Fibroblast of the aortic adventitia (primary cell): Measurements from ENCODE around the gene PARPBP. TPM values are rescaled to one million over a fixed set of nuclear protein-coding genes. Genes with fewer than 3 reads are reported as not detected.

Experiments
- DNase-seq: peaks from one replicate; pipeline ENCODE4 v3.0.0-alpha.2; 2010; ENCODE audit warnings: low read depth
- H3K4me3 ChIP-seq: 2 replicates; pipeline ENCODE4 v1.5.1; 2011; ENCODE audit warnings: low read depth, mild to moderate bottlenecking, control low read depth, low read length, moderate library complexity
- total RNA-seq: library from RNA; depleted of rRNA; stranded (reverse); fragments of >200 nt; gene quantifications from 2 replicates; pipeline ENCODE4 v1.2.3, GENCODE V29; 2012; ENCODE audit warnings: low replicate concordance
- TF ChIP-seq, protein P1 (sequence below): IDR thresholded peaks from 2 replicates; pipeline ENCODE4 v1.5.1; 2011; ENCODE audit warnings: mild to moderate bottlenecking, low read length, control low read depth, inconsistent platforms; ENCODE audit not compliant: insufficient read depth

The PARPBP gene
- total RNA-seq, 1 donor, result 15.8 TPM

DNA sequence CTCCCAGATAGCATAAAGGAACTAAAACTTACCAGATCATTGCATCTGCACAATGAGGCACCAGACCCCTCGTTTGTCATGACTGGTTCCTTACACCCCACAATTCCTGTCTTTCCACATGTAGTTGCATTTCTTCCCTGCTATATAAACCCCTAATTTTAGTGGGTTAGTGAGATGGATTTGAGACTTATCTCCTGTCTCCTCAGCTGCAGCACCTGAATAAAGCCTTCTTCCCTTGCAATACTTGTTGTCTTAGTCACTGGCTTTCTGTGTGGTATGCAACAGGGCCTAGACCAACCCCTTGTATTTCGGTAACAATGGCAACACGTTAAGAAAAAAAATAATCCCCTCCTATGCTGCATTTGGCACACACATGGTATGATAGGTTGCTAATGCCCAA lies 13.1 kb upstream of the PARPBP start:
- DNase-seq, result no peak
- TF ChIP-seq, protein P1, sequence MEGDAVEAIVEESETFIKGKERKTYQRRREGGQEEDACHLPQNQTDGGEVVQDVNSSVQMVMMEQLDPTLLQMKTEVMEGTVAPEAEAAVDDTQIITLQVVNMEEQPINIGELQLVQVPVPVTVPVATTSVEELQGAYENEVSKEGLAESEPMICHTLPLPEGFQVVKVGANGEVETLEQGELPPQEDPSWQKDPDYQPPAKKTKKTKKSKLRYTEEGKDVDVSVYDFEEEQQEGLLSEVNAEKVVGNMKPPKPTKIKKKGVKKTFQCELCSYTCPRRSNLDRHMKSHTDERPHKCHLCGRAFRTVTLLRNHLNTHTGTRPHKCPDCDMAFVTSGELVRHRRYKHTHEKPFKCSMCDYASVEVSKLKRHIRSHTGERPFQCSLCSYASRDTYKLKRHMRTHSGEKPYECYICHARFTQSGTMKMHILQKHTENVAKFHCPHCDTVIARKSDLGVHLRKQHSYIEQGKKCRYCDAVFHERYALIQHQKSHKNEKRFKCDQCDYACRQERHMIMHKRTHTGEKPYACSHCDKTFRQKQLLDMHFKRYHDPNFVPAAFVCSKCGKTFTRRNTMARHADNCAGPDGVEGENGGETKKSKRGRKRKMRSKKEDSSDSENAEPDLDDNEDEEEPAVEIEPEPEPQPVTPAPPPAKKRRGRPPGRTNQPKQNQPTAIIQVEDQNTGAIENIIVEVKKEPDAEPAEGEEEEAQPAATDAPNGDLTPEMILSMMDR, result no peak
- no peak overlapping the region for H3K4me3 ChIP-seq

DNA sequence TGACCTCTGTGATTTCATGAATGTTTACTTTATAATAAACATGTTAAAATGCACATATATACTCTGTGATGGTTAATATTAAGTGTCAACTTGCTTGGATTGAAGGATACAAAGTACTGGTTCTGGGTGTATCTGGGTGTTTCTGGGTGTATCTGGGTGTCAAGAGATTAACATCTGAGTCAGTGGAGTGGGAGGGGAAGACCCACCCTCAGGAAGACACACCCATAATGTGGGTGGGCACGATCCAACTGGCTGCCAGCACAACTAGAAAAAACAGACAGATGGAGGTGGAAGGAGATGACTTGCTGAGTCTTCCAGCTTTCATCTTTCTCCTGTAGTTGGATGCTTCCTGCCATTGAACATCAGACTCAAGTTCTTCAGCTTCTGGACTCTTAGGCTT lies 12.0 kb upstream of the PARPBP start:
- no peak overlapping the region for H3K4me3 ChIP-seq
- DNase-seq, result peak; percentile 12
- TF ChIP-seq, protein P1, result no peak

DNA sequence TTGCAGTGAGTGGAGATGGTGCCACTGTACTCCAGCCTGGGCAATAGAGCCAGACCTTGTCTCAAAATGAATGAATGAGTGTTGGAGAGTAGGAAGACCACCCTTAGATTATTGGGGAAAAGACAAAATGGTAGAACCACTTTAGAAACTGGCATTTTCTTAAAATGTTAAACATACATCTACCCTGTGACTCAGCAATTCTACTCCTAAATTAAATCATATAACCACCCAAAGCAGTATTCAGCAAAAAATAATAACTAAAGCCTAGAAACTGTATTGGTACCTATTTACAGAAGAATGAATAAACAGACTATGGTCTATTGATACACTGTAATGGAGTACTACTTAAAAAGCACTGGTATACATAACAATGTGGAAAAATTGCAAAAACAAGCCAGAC lies 9.2 kb upstream of the PARPBP start:
- TF ChIP-seq, protein P1, result no peak
- no peak for DNase-seq

DNA sequence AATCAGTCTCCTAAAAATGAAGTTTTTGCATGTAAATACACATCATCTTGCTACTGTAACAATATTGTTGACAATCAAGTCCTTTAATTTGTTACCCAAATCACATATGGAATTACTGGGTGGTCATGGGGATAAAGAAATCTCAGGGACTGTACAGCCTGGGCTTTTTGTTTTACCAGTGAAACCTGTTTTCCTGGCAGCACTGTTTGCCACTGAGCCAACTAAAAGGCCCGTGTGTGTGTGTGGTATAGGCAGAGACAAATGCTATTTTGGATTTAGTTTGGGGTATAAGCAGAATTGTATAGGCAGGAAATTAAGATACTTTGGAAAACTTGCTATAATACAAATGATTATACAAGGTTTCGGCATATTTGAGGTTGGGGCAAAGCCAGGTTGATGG lies 5.8 kb upstream of the PARPBP start:
- TF ChIP-seq, protein P1, result no peak
- H3K4me3 ChIP-seq, result no peak overlapping the region
- DNase-seq, result no peak

More for the DNA sequence above, 9.2 kb upstream of the PARPBP start:
- no peak overlapping the region for H3K4me3 ChIP-seq

DNA sequence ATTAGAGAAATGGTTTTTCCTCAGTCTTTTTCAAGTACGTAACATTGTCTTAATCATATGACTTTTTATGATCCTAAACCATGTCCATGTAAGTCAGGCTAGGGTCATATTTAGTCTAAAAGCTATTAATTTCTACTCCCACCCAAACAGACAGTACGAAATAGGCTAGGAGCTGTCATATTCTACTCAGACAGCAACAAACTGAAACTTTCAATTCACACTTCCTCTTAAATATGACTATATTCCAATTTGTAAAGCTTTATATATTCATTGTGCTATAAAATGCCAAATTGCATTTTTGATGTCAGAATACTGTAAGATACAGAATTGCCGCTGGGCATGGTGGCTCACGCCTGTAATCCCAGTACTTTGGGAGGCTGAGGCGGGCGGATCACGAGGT lies 3.6 kb upstream of the PARPBP start:
- no peak overlapping the region for H3K4me3 ChIP-seq
- DNase-seq, result no peak
- TF ChIP-seq, protein P1, result no peak

DNA sequence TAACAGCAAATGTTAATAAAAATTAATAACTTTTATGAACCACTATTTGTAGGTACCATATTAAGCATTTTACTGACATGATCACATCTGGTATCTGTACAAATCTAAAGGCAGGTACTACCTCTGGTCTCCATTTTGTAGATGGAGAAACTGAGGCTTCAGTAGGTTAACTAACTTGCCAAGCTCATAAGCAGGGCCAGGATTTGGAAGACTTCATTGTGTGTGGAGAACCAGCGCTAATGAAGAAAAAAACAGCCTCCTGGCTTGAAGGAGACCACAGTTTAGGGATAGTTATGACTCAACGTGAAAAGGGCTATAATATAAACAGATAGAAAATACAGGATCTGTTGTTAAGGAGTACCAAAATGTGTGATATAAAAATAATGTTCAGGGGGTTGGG lies 1.1 kb upstream of the PARPBP start:
- no peak for DNase-seq
- H3K4me3 ChIP-seq, result peak overlapping the region; percentile 86
- TF ChIP-seq, protein P1, result no peak

DNA sequence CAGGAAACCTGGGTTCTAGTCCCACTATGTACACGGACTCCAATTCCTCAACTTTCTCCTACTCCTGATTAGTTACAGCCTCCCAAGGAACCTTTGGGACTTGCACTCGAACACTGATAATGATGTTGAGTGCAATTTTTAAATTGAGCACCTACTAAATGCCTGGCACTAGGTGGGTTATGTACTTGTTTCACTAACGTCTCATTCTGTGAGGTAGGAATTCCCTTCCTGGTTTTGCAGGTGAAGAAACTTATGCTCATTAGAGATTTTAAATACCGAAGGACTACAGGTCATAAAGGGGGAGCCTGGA lies 536 bp downstream of the PARPBP start:
- DNase-seq, result no peak
- peak overlapping the region; percentile 86 for H3K4me3 ChIP-seq
- TF ChIP-seq, protein P1, result no peak
